Activated CD4-positive, alpha-beta T cell treated with anti-CD3 and anti-CD28 coated beads for 24 hours (primary cell): ENCODE data around the gene A3GALT2.

Source experiments
- DNase-seq, 2 donors: peaks; one replicate each; pipeline ENCODE4 v3.0.0-alpha.2; 2020; ENCODE audit warnings: low read depth in 2 of 2

The A3GALT2 gene

GRCh38 chr1:33350611-33351280 lies 29.8 kb upstream of the A3GALT2 start:
- no peak for DNase-seq

DNA sequence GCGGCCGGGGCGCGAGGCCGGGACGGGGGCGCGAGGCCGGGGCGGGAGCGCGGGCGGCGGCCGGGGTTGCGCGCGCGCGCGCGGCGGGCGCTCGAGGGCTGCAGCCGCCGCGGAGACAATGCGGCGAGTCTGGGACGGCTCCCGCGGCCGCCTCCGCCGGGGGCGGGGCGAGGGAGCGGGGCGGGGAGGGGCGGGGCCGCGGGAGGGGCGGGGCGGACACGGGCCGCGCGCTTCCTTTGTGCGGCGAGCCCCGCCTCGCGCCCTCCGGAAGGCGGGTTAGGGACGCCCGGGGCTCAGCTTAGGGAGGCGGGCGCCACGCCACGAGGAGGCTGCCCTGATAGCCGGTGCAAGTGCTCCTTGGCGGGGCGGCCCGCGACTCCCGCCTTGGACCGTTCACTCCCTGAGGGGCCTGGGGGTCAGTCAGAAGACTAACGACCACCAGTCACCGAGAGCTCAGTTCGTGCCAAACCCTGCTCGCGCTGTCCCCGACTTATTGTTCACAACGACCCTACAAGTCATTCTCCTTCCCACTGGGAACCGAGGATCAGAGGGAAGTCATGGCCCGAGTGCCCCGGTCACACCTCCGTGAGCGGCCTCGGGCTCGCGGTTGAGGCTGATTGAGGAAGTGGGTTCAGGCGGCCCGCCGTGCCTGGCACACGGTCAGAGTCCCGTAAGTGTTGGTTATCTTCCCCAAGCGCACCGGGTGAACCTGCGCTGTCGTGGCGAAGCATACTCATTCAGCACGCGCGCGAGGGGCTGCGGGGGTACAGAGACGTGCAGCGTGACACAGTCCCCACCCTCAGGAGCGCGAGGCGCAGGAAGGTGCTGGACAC lies 29.1 kb upstream of the A3GALT2 start:
- DNase-seq: peak; percentile 60 to 67

- peak; percentile 11 to 38 for DNase-seq
These were observed 28.3 kb upstream of the A3GALT2 start for GRCh38 chr1:33349081-33349759.

DNA sequence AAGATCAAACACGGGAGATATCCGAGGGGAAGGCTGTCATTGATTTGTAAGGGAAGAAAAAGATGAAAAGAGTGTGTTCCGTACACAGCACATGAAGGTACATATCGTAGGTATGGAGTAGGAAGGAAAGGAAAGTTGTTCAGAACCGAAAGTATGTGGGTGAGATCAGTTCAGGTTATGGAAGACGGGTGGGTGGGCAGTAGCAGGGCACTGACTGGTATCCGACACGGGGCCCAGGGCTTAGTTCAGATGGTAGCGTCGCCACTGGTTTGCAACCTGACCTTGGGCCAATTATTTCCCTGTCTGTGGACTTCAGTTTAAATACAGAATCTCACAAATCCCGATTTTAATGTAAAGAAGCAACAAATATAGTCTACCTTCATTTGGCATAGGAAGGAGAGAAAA lies 27.8 kb upstream of the A3GALT2 start:
- DNase-seq: peak; percentile 11 to 19

GRCh38 chr1:33348194-33348593 lies 27.3 kb upstream of the A3GALT2 start:
- DNase-seq: no peak

- no peak for DNase-seq
These were observed 26.7 kb upstream of the A3GALT2 start for GRCh38 chr1:33347650-33347992.

- no peak for DNase-seq
These were observed 26.2 kb upstream of the A3GALT2 start for GRCh38 chr1:33346927-33347649.

- DNase-seq: no peak
These were observed 25.6 kb upstream of the A3GALT2 start for GRCh38 chr1:33346533-33346926.

DNA sequence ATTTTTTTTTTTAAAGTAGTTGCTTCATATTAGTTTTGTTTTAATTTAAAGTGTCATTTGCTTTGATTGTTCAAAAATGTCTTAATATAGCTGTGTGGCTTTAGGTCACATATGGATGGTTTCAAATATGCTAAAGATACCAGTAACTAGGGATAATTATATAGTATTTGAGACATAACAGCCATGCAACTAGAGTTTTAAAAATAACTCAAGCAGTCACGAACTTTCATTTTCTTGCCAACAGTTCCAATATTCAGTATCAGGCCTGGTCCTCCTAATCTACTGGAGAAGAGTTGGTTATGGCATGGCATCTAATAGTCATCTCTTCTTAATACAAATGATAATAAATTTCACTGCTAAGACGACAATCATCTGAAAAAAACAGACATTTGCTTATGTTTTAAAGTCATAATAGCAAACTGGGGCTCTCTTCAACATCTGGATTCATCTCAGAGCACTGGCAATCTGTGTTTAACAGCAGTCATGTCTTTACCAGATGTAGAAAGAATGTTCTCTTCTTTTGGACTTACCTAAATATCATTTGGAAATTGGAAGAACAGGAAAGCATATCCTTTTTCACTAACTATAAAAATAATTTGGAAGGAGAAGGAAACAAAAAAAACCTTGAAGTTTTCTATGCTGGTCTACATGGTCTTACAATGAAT lies 24.1 kb upstream of the A3GALT2 start:
- DNase-seq: no peak

GRCh38 chr1:33343539-33343938 lies 22.6 kb upstream of the A3GALT2 start:
- DNase-seq: no peak

DNA sequence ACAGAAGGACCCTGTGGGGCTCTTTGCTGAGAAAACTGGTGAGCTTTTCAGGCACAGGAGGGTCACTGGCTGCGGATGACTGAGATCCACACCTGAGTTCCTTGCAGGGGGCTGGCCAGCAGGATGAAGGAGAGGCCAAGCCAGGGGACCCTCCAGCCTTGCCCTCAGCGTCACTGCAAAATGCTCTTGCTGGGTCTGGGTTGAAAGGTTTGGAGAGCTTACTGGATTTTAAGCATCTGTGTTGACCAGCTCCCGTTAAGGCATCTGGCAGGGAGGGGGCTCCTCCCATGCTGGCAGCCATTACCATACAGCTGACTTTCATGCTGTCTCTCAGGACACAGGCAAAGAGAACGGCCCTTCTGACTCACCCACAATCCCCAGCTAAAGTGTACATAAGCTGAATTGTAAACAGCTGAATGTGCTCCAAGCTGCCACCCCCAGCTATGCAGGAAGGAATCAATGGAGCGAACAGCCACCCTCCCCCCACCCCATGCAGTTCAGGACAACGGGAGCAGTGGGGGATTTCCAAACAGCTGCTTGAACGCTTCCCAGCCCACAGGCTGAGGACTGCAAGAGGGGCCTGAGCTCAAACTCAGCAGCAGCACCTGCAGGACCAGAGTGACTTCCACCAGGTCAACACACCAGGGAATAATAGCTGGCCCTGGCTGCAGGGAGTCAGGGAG lies 21.3 kb upstream of the A3GALT2 start:
- no peak for DNase-seq

DNA sequence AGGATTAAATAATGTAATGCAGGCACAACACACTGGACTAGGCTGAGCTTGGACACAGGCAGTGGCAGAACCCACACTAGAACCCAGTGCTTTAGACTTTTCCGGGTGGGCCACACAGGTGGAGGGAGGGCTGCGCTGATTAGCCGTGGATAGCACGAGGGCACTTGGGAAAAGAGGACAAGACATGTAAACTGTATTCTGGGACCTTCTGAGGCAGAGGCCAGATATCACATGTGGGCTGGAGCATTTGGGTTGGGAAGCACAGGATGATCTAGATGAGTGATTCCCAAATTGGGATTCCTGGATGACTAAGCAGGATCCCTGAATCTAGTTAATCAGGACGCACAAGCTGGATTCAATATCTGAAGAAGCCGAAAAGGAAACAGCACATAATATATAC lies 20.3 kb upstream of the A3GALT2 start:
- no peak for DNase-seq

- DNase-seq: no peak
These were observed 18.5 kb upstream of the A3GALT2 start for GRCh38 chr1:33339413-33339812.

DNA sequence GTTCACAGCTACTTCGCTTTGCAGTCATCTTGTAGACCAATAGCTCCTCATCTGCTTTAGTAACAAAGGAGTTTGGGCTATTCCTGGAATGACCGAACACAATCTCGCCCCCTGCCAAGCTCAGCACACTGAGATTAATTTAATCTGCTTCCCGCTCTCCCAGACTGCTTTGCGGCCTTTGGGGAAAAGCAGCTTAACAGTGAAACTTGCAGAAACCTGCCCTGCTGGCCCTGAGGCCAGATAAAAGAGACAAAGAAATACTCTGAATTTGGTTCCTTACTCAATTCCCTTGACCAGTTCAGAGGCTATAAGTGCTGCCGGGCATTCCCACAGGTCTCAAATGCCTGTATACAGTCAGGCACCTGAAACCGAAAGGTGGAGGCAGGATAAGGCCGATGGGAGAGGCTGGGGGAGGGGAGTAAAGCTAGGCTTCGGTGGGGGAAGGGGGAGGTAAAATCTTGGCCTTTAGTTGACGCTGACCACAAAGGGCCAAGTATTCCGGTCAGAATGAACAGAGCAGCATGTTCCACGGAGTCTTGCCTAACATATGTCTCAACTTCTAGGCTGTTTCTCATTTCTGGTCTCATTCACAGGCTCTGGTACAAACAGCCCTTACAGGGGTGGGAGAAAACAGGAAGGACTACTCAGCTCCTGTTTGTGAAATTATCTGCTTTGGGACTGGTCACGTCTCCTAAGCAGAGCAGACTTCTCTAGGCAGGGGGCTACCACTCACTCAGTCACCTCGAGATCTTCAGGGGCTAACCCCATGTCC lies 17.7 kb upstream of the A3GALT2 start:
- no peak for DNase-seq

DNA sequence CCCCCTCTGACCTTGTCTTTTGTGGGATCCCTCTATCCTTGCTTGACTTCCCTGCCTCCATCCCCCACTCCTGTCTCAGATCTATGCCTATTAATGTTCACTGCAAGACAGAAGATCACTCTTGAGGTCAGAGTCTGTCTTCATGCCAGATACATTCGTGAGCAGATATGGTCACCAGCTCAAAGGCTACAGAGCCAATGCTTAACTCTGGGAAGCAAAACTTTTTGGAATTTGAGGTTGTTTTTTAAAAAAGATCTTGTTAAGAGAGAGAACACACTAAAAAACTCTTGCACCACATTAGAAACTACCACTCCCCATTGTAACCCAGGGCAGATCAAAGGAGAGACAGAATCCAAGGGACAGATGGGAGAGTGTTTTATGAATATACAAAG lies 17.1 kb upstream of the A3GALT2 start:
- no peak for DNase-seq

DNA sequence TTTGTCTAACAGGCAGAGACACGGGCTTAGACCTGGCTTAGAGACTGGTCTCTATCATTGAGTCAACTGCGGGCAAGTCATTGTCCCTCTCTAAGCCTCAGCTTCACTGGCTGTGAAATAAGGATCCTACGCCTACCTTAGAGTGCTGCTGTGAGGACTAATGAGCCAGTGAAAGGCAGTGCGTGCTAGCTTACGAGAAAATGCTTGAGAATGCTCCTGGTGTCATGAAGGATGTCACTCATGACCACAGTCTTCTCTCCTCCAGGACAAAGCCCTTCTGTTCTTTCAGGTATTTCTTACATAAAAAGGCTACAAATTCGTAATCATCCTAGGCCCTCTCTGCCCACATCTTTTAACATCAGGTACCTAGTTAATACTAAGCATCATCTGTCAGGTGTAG lies 16.5 kb upstream of the A3GALT2 start:
- DNase-seq: no peak

DNA sequence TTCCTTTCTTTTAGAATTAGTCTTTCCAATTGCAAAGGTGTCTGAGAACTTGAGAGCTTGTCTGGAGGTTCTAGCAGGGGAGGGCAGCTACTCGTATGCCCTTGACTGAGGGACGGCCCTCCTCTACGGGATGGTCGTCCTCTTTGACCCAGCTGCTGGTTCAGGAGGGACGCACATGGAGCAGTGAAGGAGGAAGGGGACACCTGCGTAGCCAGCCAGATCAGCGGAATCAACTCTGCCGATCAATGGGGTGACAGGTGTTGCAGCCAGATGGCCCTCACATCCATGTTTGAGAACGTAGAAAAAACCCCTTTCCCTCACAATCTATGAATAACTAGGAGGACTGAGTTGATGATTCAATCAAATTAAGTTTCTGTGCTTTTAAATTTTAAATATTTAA lies 15.7 kb upstream of the A3GALT2 start:
- DNase-seq: no peak

GRCh38 chr1:33335020-33335419 lies 14.1 kb upstream of the A3GALT2 start:
- no peak for DNase-seq

GRCh38 chr1:33334081-33334552 lies 13.2 kb upstream of the A3GALT2 start:
- no peak for DNase-seq

DNA sequence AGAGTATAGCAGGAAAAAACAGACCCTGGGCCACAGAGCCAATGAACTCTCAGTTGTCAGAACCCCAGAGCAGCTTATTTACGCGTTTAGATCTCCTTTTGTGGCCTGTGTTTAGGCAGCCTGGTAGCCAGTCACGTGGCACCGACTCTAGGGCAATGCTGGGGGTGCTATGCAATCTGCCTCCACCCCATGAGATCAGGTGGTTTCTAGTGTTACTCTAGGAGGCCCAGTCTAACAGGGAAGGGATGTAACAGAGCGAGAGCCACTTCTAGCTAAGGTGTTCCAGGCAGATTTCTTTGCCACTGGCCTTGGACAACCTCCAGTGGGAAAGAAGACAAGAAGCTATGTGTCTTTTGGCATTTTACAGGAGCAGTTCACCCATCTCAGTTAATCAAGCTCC lies 12.0 kb upstream of the A3GALT2 start:
- DNase-seq: no peak
